VCaP (cell line): ENCODE measurements around the gene DNAJC16.
"Not testable (repeated sequence)": the region's sequence is repeated elsewhere in the genome, so short reads cannot be mapped to it uniquely, and the experiment has no call there.

Source experiments
- H3K27ac ChIP-seq: fragments of 450-650 bp; 2 replicates; pipeline ENCODE4 v1.5.1; 2017
- CTCF ChIP-seq: fragments of 450-650 bp; conservative IDR thresholded peaks from 2 replicates; pipeline ENCODE4 v1.5.1; 2017; ENCODE audit warnings: mild to moderate bottlenecking, moderate library complexity

Gene DNAJC16

DNA sequence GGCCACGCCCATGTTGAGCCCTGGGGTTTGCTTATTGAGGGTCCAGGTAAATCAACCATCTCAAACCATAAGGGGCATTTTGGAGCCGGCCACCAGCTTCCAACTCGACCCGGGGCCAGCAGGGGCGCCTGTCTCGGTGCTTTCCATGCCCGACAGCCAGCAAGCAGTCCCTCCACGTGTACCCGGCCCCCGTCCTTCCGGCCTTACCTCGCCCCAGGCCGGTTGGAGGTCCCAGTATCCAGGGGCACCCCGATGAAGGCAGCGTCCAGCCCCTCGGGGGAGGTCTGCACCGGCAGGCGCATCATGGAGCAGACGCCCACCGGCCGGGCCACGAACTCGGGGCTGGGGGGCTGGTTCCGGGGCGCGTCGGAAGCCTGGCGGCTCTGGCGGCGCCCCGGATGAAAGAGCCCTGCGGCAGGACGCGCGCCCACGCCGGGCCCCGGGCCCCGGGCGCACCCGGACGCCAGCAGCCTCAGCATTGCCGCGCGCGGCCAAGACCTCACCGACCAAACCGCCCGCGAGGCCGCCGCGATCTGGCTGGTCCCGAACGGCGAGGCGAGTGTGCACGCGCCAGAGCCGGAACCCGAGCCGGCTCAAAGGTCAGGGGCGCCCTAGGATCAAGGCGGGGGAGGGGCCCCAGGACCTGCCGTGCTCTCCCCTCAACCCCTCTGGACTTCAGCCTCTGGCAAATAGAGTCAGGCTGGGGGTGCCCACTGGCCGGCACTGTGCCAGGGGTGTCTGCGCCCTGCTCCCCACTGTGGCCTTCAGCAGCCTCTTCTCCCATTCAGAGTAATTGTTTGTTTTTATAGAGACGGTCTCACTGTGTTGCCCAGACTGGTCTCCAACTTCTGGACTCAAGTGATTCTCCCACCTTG, 58.1 kb downstream of the DNAJC16 start, which contains the start of gene AGMAT:
Gene AGMAT, minus strand, starts transcription at position 563 of the 875 bp plus-strand sequence. Its CDS starts 84 bp downstream, at position 479.
- peak; percentile 36 for TF ChIP-seq CTCF
- H3K27ac ChIP-seq = peak within 1 kb of the TSS; percentile 44; the same call in 1 of the 2 replicates

- TF ChIP-seq CTCF = no peak
- H3K27ac ChIP-seq = no peak overlapping the region
These were observed 65.6 kb downstream of the DNAJC16 start for GRCh38 chr1:15592285-15592684.

GRCh38 chr1:15595809-15596617, 69.4 kb downstream of the DNAJC16 start:
- TF ChIP-seq CTCF = no peak
- H3K27ac ChIP-seq = no peak overlapping the region

DNA sequence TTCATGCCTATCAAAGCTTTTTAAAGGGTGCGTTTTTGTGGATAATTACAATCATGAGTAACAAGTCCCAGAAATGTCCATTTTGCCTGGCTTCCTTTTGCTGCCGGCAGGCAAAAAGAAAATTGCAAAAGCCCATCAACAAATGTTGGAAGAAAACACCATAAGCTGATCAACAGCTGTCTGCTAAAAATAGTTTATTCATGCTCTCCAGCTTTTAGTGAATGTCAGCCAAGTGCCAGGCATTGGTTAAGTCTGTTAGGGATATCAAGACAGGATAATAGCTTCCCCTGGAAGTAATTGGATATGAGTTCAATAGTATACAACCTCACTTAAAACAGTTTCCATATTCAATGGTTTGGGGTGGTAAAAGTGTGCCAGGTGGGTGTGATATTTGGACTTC, 71.8 kb downstream of the DNAJC16 start:
- no peak for TF ChIP-seq CTCF
- no peak overlapping the region for H3K27ac ChIP-seq

GRCh38 chr1:15603050-15603965, 76.7 kb downstream of the DNAJC16 start:
- peak overlapping the region; percentile 84 for H3K27ac ChIP-seq

DNA sequence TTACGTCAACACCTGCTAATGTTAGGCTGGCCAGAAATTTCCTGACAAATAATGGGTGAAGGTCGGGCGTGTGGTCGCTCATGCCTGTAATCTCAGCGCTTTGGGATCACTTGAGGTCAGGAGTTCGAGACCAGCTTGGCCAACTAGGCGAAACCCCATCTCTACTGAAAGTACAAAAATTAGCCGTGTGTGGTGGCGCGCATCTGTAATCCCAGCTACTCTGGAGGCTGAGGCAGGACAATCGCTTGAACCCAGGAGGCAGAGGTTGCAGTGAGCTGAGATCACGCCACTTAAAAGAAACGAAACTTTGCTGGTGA, 77.3 kb downstream of the DNAJC16 start:
- H3K27ac ChIP-seq = peak overlapping the region; percentile 84

More at GRCh38 chr1:15603050-15603965, 76.7 kb downstream of the DNAJC16 start:
- TF ChIP-seq CTCF = no peak

- H3K27ac ChIP-seq = not testable (repeated sequence)
These were observed 77.8 kb downstream of the DNAJC16 start for GRCh38 chr1:15604400-15604799.
